Pons (tissue), 1 donor: ENCODE measurements around the gene IFT57.

Source experiments
- DNase-seq: peaks from one replicate; pipeline ENCODE4 v3.0.0-alpha.2; 2016; ENCODE audit warnings: low spot score

IFT57 gene

GRCh38 chr3:108125550-108126071 is 96.6 kb downstream of the IFT57 start:
- DNase-seq, result no peak

GRCh38 chr3:108125153-108125543 is 97.1 kb downstream of the IFT57 start:
- DNase-seq, result no peak

GRCh38 chr3:108124337-108125152 is 97.7 kb downstream of the IFT57 start:
- peak; percentile 88 for DNase-seq

GRCh38 chr3:108123326-108123725 is 98.9 kb downstream of the IFT57 start:
- peak; percentile 71 for DNase-seq

- no peak for DNase-seq
Observed at GRCh38 chr3:108122276-108122675, 99.9 kb downstream of the IFT57 start.

- DNase-seq, result no peak
Observed at GRCh38 chr3:108119398-108120104, 102.7 kb downstream of the IFT57 start.

GRCh38 chr3:108118038-108118768 is 104.0 kb downstream of the IFT57 start:
- no peak for DNase-seq

- DNase-seq, result no peak
Observed at GRCh38 chr3:108117241-108117775, 104.9 kb downstream of the IFT57 start.

GRCh38 chr3:108114423-108115065 is 107.7 kb downstream of the IFT57 start:
- DNase-seq, result no peak

- DNase-seq, result no peak
Observed at GRCh38 chr3:108113975-108114374, 108.2 kb downstream of the IFT57 start.

GRCh38 chr3:108110934-108111333 is 111.3 kb downstream of the IFT57 start:
- DNase-seq, result no peak
